Breast epithelium (tissue), 3 donors: ENCODE measurements around the gene RABEP1.

Experiments
- POLR2A ChIP-seq: fragments of 450-650 bp; IDR thresholded peaks from one replicate; pipeline ENCODE4 v1.6.1; 2016; ENCODE audit warnings: antibody characterized with exemption, mild to moderate bottlenecking, moderate library complexity
- TF ChIP-seq, protein P1 (sequence below), 3 donors: fragments of 450-650 bp; IDR thresholded peaks; one replicate each; pipeline ENCODE4 v1.5.1; 2016 to 2017; ENCODE audit warnings: antibody characterized with exemption in 3 of 3, mild to moderate bottlenecking in 3 of 3, moderate library complexity in 3 of 3

DNA sequence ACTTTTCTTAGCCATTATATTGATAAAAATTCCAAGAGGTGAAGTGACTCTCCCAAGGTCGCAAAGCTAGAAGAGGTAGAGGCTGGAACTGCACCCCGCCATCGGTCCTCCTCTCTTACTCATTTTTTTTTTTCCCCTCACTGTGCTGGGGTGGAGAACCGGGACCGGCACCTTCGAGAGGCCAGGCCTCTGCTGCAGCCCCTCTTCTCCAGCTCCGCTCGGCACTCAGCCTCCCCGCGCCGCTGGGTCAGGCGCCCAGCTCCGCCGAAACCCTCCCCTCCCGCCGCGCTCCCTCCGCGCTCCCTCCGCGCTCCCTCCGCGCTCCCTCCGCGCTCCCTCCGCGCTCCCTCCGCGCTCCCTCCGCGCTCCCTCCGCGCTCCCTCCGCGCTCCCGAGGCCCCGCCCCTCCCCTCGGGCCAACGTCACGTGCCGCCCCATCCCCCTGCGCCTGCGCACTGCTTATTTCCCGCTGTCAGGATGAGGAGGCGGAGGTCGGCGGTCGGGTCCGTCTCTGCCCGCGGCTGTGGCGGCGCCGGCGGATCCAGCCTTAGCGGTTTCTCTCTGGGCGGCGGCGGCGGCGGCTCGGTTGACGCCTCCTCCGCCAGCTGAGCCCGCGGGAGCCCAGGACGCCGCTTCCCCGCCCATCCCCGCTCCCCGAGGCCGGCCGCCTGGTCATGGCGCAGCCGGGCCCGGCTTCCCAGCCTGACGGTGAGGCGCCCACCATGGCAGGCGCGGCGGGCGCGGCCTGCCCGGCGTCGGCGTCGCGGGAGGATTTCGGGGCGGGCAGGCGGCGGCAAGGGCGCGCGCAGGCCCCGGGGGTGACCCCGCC, at the start of gene RABEP1:
- TF ChIP-seq, protein P1, sequence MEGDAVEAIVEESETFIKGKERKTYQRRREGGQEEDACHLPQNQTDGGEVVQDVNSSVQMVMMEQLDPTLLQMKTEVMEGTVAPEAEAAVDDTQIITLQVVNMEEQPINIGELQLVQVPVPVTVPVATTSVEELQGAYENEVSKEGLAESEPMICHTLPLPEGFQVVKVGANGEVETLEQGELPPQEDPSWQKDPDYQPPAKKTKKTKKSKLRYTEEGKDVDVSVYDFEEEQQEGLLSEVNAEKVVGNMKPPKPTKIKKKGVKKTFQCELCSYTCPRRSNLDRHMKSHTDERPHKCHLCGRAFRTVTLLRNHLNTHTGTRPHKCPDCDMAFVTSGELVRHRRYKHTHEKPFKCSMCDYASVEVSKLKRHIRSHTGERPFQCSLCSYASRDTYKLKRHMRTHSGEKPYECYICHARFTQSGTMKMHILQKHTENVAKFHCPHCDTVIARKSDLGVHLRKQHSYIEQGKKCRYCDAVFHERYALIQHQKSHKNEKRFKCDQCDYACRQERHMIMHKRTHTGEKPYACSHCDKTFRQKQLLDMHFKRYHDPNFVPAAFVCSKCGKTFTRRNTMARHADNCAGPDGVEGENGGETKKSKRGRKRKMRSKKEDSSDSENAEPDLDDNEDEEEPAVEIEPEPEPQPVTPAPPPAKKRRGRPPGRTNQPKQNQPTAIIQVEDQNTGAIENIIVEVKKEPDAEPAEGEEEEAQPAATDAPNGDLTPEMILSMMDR (IDR thresholded peaks at IDR 0.05) = peak in 1 of 3 donors; percentile 25
- TF ChIP-seq POLR2A = no peak
